ENCODE measurements around the gene LCE2B.

Gene LCE2B

GRCh38 chr1:152718238-152718637, 32.3 kb downstream of the LCE2B start:
- no peak for DNase-seq (ENCODE audit: low read depth)
- no peak overlapping the region for H3K4me3 ChIP-seq (ENCODE audit: low read depth, low read length)

GRCh38 chr1:152725261-152725660, 39.3 kb downstream of the LCE2B start:
- no peak for DNase-seq (ENCODE audit: low read depth)
- no peak overlapping the region for H3K4me3 ChIP-seq (ENCODE audit: low read depth, low read length)

- no peak for DNase-seq (ENCODE audit: low read depth)
Measured at GRCh38 chr1:152728986-152729385, 43.1 kb downstream of the LCE2B start.

GRCh38 chr1:152735648-152736047, 49.7 kb downstream of the LCE2B start:
- DNase-seq (ENCODE audit: low read depth), result no peak
- no peak overlapping the region for H3K4me3 ChIP-seq (ENCODE audit: low read depth, low read length)

More at GRCh38 chr1:152728986-152729385, 43.1 kb downstream of the LCE2B start:
- H3K4me3 ChIP-seq (ENCODE audit: low read depth, low read length), result no peak overlapping the region

Measured in skeletal muscle cell (primary cell).